Mesothelial cell of epicardium (in vitro differentiated cells): ENCODE measurements around the gene CCDC149. TPM values are rescaled to one million over a fixed set of nuclear protein-coding genes. Genes with fewer than 3 reads are reported as not detected.

Source experiments
- DNase-seq, 2 experiments: peaks; one replicate each; pipeline ENCODE4 v3.0.0; 2021; ENCODE audit warnings: low spot score in 2 of 2; ENCODE audit not compliant: unreplicated experiment in 2 of 2
- H3K27ac Mint-ChIP-seq: 2 replicates; pipeline ENCODE4 v1.8.0; 2021; ENCODE audit warnings: mixed read lengths
- H3K27me3 Mint-ChIP-seq: 2 replicates; pipeline ENCODE4 v1.8.0; 2021; ENCODE audit warnings: low read depth, mixed read lengths
- H3K36me3 Mint-ChIP-seq: 2 replicates; pipeline ENCODE4 v1.8.0; 2021; ENCODE audit warnings: mixed read lengths
- H3K4me1 Mint-ChIP-seq: 2 replicates; pipeline ENCODE4 v1.8.0; 2021; ENCODE audit warnings: mixed read lengths
- H3K4me3 Mint-ChIP-seq: 2 replicates; pipeline ENCODE4 v1.8.0; 2021; ENCODE audit warnings: mild to moderate bottlenecking, moderate library complexity, mixed read lengths
- H3K9me3 Mint-ChIP-seq: 2 replicates; pipeline ENCODE4 v1.8.0; 2021; ENCODE audit warnings: mixed read lengths
- total RNA-seq: library from RNA; stranded (reverse); gene quantifications from 3 replicates; pipeline ENCODE4 v1.2.1, GENCODE V29; 2021
- TF ChIP-seq, protein P1 (sequence below): fragments of 200-600 bp; sonication (generic); IDR thresholded peaks from one replicate; pipeline ENCODE4 v1.5.0; 2021; ENCODE audit warnings: antibody characterized with exemption; ENCODE audit not compliant: unreplicated experiment

The CCDC149 gene
- total RNA-seq, 1 donor from 2014 or later = 16.2 TPM

DNA sequence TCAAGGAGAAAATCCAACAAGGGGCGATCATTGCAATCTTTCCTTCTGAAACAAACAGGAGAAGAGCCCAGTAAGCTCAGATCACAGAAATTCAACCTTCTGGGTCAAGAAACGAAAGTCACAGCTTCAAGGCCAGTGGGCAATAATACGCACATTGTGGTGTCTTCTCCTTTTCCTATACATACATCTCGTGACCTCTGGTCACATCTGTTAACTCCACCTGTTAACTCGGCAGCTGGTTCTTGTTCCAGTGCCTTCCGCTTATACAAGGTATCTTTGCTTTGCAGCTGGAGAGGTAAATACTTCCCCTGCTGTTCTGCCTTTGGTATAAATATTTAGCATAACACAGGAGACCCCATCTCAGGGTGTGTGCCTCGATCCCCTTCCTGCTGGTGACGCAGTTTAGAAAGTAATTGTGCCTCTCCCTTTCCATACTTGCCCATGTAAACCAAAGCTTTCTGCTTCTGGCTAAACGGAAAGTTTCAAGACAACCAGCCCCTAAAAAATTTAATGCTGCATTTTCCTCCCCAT, 45.0 kb downstream of the CCDC149 start:
- Mint-ChIP-seq H3K4me3 (no peak overlapping the region), H3K36me3 (peaks cover 47% of the 10 kb centered on the region), H3K27me3 (no peaks in the 10 kb centered on the region), H3K9me3 (peaks cover 29% of the 10 kb centered on the region), H3K4me1 (no peaks in the 10 kb centered on the region), H3K27ac (no peak overlapping the region)
- DNase-seq = no peak
- TF ChIP-seq, protein P1, sequence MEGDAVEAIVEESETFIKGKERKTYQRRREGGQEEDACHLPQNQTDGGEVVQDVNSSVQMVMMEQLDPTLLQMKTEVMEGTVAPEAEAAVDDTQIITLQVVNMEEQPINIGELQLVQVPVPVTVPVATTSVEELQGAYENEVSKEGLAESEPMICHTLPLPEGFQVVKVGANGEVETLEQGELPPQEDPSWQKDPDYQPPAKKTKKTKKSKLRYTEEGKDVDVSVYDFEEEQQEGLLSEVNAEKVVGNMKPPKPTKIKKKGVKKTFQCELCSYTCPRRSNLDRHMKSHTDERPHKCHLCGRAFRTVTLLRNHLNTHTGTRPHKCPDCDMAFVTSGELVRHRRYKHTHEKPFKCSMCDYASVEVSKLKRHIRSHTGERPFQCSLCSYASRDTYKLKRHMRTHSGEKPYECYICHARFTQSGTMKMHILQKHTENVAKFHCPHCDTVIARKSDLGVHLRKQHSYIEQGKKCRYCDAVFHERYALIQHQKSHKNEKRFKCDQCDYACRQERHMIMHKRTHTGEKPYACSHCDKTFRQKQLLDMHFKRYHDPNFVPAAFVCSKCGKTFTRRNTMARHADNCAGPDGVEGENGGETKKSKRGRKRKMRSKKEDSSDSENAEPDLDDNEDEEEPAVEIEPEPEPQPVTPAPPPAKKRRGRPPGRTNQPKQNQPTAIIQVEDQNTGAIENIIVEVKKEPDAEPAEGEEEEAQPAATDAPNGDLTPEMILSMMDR = no peak

DNA sequence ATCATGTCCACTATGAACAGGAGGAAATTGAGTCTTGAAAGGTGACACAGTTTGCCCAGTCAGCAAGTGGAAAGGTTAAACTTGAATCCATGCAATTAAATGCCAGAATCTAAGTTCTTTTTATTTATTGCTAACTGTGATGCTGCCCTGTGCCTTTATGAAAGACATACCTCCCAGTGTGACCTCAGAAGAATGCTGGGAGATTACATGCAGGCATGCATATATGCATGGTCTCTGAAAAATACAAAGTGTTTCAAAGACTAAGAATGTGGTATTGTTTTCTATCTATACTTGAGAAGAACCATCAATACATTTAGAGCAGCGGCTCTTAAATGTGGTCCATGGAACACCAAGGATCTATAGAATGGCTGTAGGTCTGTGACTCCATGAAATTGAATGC, 45.6 kb downstream of the CCDC149 start:
- Mint-ChIP-seq H3K9me3 (peaks cover 34% of the 10 kb centered on the region), H3K4me1 (no peaks in the 10 kb centered on the region), H3K27me3 (no peaks in the 10 kb centered on the region), H3K4me3 (no peak overlapping the region), H3K27ac (no peak overlapping the region), H3K36me3 (peaks cover 49% of the 10 kb centered on the region)
- no peak for DNase-seq
- TF ChIP-seq, protein P1 = no peak

DNA sequence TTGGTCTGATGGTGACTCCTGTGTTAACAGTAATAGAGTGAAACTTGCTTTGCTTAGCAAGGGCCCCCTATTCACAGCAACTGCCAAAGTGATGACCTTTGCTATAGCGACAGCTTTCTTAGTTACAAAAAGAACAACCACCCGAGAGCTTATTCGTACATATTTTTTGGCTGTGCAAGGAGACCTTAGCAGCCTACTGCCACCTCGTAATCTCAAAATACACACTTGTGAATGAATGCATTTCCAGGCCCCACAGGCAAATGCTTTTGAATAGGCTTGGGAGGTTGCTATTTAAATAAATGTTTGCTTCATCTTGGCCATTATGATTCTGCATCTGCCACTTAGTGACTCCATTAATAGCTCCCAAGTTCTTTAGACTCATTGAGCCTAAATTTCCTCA, 47.4 kb downstream of the CCDC149 start:
- Mint-ChIP-seq H3K27me3 (no peaks in the 10 kb centered on the region), H3K27ac (no peak overlapping the region), H3K4me3 (no peak overlapping the region), H3K9me3 (peaks cover 49% of the 10 kb centered on the region), H3K4me1 (no peaks in the 10 kb centered on the region), H3K36me3 (peaks cover 59% of the 10 kb centered on the region)
- TF ChIP-seq, protein P1 = no peak
- no peak for DNase-seq

DNA sequence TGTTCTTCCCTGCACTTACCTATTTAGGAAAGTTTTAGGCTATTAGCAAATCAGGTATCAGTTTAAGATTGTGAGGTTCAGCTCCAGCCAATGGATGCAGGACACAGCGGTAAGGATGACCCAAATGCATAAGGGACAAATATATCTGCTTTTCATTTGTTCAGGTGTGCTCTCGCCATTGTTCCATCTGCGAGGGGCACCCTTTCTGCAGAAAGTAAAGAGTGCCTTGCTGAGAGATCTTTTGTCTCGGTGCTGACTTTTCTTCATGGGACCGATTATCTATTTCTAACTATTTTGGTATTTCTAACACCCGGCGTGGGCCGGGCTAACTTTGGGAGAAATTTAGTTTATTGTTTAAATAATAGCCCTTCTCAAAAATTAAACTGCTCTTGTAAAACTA, 49.0 kb downstream of the CCDC149 start:
- Mint-ChIP-seq H3K36me3 (peaks cover 63% of the 10 kb centered on the region), H3K4me3 (no peak overlapping the region), H3K9me3 (peaks cover 58% of the 10 kb centered on the region), H3K27ac (no peak overlapping the region), H3K27me3 (no peaks in the 10 kb centered on the region), H3K4me1 (peaks cover 2% of the 10 kb centered on the region)
- DNase-seq = no peak
- TF ChIP-seq, protein P1 = no peak

GRCh38 chr4:24862073-24862751, 50.6 kb downstream of the CCDC149 start:
- H3K9me3 Mint-ChIP-seq = peaks cover 58% of the 10 kb centered on the region
- H3K36me3 Mint-ChIP-seq = peaks cover 53% of the 10 kb centered on the region

More at GRCh38 chr4:24862073-24862751, 50.6 kb downstream of the CCDC149 start:
- TF ChIP-seq, protein P1 = no peak
- no peak overlapping the region for H3K4me3 Mint-ChIP-seq
- DNase-seq = no peak
- peaks cover 18% of the 10 kb centered on the region for H3K4me1 Mint-ChIP-seq
- no peaks in the 10 kb centered on the region for H3K27me3 Mint-ChIP-seq
- H3K27ac Mint-ChIP-seq = no peak overlapping the region
